Fibroblast of lung (primary cell): Measurements from ENCODE around the gene TMEM97. TPM values are rescaled to one million over a fixed set of nuclear protein-coding genes. Genes with fewer than 3 reads are reported as not detected.

Source experiments
- DNase-seq, 2 donors: peaks; one replicate each; pipeline versions ENCODE4 v3.0.0 to v3.0.0-alpha.2; 2010; ENCODE audit warnings: low read depth in 2 of 2
- H2AFZ ChIP-seq: 2 replicates; pipeline ENCODE4 v1.5.1; 2012; ENCODE audit warnings: low read length, control low read depth, inconsistent platforms
- H3K27ac ChIP-seq: 2 replicates; pipeline ENCODE4 v1.5.1; 2011; ENCODE audit warnings: low read length, control low read depth; ENCODE audit not compliant: insufficient read depth
- H3K27me3 ChIP-seq: 2 replicates; pipeline ENCODE4 v1.5.1; 2011; ENCODE audit warnings: mild to moderate bottlenecking, low read length; ENCODE audit not compliant: control insufficient read depth, insufficient read depth
- H3K36me3 ChIP-seq: 2 replicates; pipeline ENCODE4 v1.5.1; 2011; ENCODE audit warnings: low read length; ENCODE audit not compliant: control insufficient read depth, insufficient read depth
- H3K4me1 ChIP-seq: 2 replicates; pipeline ENCODE4 v1.5.1; 2011; ENCODE audit warnings: low read length; ENCODE audit not compliant: control insufficient read depth, insufficient read depth; ENCODE audit errors: extremely low read depth
- H3K4me2 ChIP-seq: 2 replicates; pipeline ENCODE4 v1.5.1; 2011; ENCODE audit warnings: low read length, control low read depth; ENCODE audit not compliant: insufficient read depth; ENCODE audit errors: extremely low read depth
- H3K4me3 ChIP-seq, 4 experiments: fragments of 200-600 bp in 1 of 4; sonication (generic) in 1 of 4; replicated peaks in 1 of 4; 2 replicates each; pipeline ENCODE4 v1.5.1; 2011 to 2016; ENCODE audit warnings: low read length in 4 of 4, low read depth in 3 of 4, mild to moderate bottlenecking in 3 of 4, control low read depth in 2 of 4, inconsistent platforms in 1 of 4, mixed read lengths in 1 of 4; ENCODE audit not compliant: insufficient read depth in 1 of 4; ENCODE audit errors: control extremely low read depth in 1 of 4
- H3K79me2 ChIP-seq: 2 replicates; pipeline ENCODE4 v1.5.1; 2012; ENCODE audit warnings: mild to moderate bottlenecking, low read length, inconsistent platforms; ENCODE audit not compliant: control insufficient read depth, insufficient read depth
- H3K9ac ChIP-seq: 2 replicates; pipeline ENCODE4 v1.5.1; 2011; ENCODE audit warnings: mild to moderate bottlenecking, low read length, control low read depth; ENCODE audit not compliant: insufficient read depth
- H3K9me3 ChIP-seq: 2 replicates; pipeline ENCODE4 v1.5.1; 2012; ENCODE audit warnings: low read depth, low read length; ENCODE audit not compliant: control insufficient read depth, insufficient read depth
- H4K20me1 ChIP-seq: 2 replicates; pipeline ENCODE4 v1.5.1; 2011; ENCODE audit warnings: low read length; ENCODE audit not compliant: control insufficient read depth, insufficient read depth; ENCODE audit errors: extremely low read depth
- EZH2 ChIP-seq: IDR thresholded peaks from 2 replicates; pipeline ENCODE4 v1.5.1; 2012; ENCODE audit warnings: low read length, control low read depth, mild to moderate bottlenecking; ENCODE audit errors: missing control alignments
- polyA plus RNA-seq, 2 donors: library from polyadenylated mRNA; depleted of rRNA in 1 of 2; stranded (reverse) in 1 of 2; unstranded in 1 of 2; fragments of >200 nt; gene quantifications; 2 replicates each; pipeline ENCODE4 v1.2.1, GENCODE V29; 2011 to 2012; ENCODE audit warnings: missing spikeins in 1 of 2
- total RNA-seq: library from RNA; depleted of rRNA; stranded (reverse); fragments of >200 nt; gene quantifications from 2 replicates; pipeline ENCODE4 v1.2.1, GENCODE V29; 2014
- TF ChIP-seq, protein P1 (sequence below), 2 donors: IDR thresholded peaks in 1 of 2; conservative IDR thresholded peaks in 1 of 2; 1 replicate in 1 of 2; 2 replicates in 1 of 2; pipeline ENCODE4 v1.5.1; 2011 to 2012; ENCODE audit warnings: low read length in 2 of 2, control low read depth in 1 of 2, inconsistent platforms in 1 of 2, low read depth in 1 of 2, mild to moderate bottlenecking in 1 of 2

The TMEM97 gene
- total and polyA plus RNA-seq, 2 donors (not counting 1 experiment from before 2014, with no cell fraction given) = 34.4 to 43.6 TPM

- H3K9me3 ChIP-seq = no peaks in the 10 kb centered on the region
- peaks cover 10% of the 10 kb centered on the region for H3K36me3 ChIP-seq
- DNase-seq = no peak
- H3K4me3 ChIP-seq = no peak overlapping the region
- TF ChIP-seq, protein P1, sequence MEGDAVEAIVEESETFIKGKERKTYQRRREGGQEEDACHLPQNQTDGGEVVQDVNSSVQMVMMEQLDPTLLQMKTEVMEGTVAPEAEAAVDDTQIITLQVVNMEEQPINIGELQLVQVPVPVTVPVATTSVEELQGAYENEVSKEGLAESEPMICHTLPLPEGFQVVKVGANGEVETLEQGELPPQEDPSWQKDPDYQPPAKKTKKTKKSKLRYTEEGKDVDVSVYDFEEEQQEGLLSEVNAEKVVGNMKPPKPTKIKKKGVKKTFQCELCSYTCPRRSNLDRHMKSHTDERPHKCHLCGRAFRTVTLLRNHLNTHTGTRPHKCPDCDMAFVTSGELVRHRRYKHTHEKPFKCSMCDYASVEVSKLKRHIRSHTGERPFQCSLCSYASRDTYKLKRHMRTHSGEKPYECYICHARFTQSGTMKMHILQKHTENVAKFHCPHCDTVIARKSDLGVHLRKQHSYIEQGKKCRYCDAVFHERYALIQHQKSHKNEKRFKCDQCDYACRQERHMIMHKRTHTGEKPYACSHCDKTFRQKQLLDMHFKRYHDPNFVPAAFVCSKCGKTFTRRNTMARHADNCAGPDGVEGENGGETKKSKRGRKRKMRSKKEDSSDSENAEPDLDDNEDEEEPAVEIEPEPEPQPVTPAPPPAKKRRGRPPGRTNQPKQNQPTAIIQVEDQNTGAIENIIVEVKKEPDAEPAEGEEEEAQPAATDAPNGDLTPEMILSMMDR (conservative IDR thresholded peaks at IDR 0.05 in 1 of 2, IDR thresholded peaks at IDR 0.05 in 1 of 2; ENCODE audit: low read depth in 1 of 2, low read length in 2 of 2) = no peak
- no peak for TF ChIP-seq EZH2
- no peak overlapping the region for H3K27ac ChIP-seq
- no peak overlapping the region for H3K9ac ChIP-seq
- no peak overlapping the region for H2AFZ ChIP-seq
- peaks cover 3% of the 10 kb centered on the region for H3K79me2 ChIP-seq
- H3K4me2 ChIP-seq = no peak overlapping the region
- H4K20me1 ChIP-seq = no peaks in the 10 kb centered on the region
- H3K4me1 ChIP-seq = peaks cover 3% of the 10 kb centered on the region
- no peaks in the 10 kb centered on the region for H3K27me3 ChIP-seq
Observed at GRCh38 chr17:28327031-28327607, 8.1 kb downstream of the TMEM97 start.

DNA sequence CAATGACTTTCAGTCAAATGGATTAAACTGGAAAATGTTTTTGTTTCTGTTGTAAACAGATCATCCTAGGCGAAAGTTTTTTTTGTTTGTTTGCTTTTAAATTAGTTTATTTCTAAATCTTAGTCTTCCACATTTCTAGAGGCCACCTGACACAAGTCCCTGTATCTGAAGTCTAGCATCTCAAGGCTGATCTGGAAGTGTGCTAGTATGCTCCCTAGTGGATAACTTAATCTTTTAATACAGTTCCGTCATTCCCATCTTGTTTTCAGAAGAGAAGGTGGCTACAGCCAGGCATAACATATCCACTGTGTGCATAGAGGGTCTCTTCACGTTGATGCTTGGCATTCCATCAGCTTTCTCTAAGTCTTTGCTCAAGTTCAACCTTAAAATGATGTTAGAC, 8.7 kb downstream of the TMEM97 start:
- Histone ChIP-seq H2AFZ (no peak overlapping the region), H3K27ac (no peak overlapping the region), H3K79me2 (peaks cover 3% of the 10 kb centered on the region), H3K9ac (no peak overlapping the region), H3K9me3 (no peaks in the 10 kb centered on the region), H4K20me1 (no peaks in the 10 kb centered on the region), H3K27me3 (no peaks in the 10 kb centered on the region), H3K4me2 (no peak overlapping the region), H3K4me3 (no peak overlapping the region), H3K36me3 (peaks cover 10% of the 10 kb centered on the region), H3K4me1 (peaks cover 3% of the 10 kb centered on the region)
- no peak for TF ChIP-seq EZH2
- TF ChIP-seq, protein P1 (conservative IDR thresholded peaks at IDR 0.05 in 1 of 2, IDR thresholded peaks at IDR 0.05 in 1 of 2; ENCODE audit: low read depth in 1 of 2, low read length in 2 of 2) = peak in 1 of 2 donors; percentile 14
- DNase-seq = peak in 1 of 2 donors; percentile 49

GRCh38 chr17:28328325-28328724, 9.3 kb downstream of the TMEM97 start:
- Histone ChIP-seq H3K27ac (no peak overlapping the region), H3K9ac (no peak overlapping the region), H3K9me3 (no peaks in the 10 kb centered on the region), H3K79me2 (peaks cover 4% of the 10 kb centered on the region), H3K4me2 (no peak overlapping the region), H3K4me3 (no peak overlapping the region), H3K27me3 (no peaks in the 10 kb centered on the region), H2AFZ (no peak overlapping the region), H3K4me1 (peaks cover 3% of the 10 kb centered on the region), H3K36me3 (peaks cover 10% of the 10 kb centered on the region), H4K20me1 (no peaks in the 10 kb centered on the region)
- TF ChIP-seq, protein P1 (conservative IDR thresholded peaks at IDR 0.05 in 1 of 2, IDR thresholded peaks at IDR 0.05 in 1 of 2; ENCODE audit: low read depth in 1 of 2, low read length in 2 of 2) = no peak
- no peak for TF ChIP-seq EZH2
- peak in 1 of 2 donors; percentile 44 for DNase-seq
